Body of pancreas (tissue), 4 donors: ENCODE measurements around the gene RAD9B.

Source experiments
- CTCF ChIP-seq, 7 experiments: fragments of 450-650 bp in 4 of 7; fragments of 200-600 bp in 3 of 7; sonication (generic) in 3 of 7; IDR thresholded peaks; one replicate each; pipeline ENCODE4 v1.5.1; 2016 to 2019; ENCODE audit warnings: antibody characterized with exemption in 7 of 7
- POLR2A ChIP-seq, 3 donors: fragments of 450-650 bp; IDR thresholded peaks; one replicate each; pipeline ENCODE4 v1.6.1; 2016; ENCODE audit warnings: antibody characterized with exemption in 3 of 3, mild to moderate bottlenecking in 2 of 3

GRCh38 chr12:110536834-110537604 lies 34.9 kb downstream of the RAD9B start:
- TF ChIP-seq POLR2A (IDR thresholded peaks at IDR 0.05) = no peak
- TF ChIP-seq CTCF (IDR thresholded peaks at IDR 0.05) = no peak
